Naive thymus-derived CD4-positive, alpha-beta T cell (primary cell): ENCODE data around the gene TRPM5. TPM values are rescaled to one million over a fixed set of nuclear protein-coding genes. Genes with fewer than 3 reads are reported as not detected.

Source experiments
- ATAC-seq: fragments of 150-1000 bp; cut with Tn5 transposase; 2 replicates; pipeline ENCODE4 v1.10.0; 2021; ENCODE audit warnings: mild to moderate bottlenecking, moderate library complexity
- CTCF ChIA-PET: fragments of 350-600 bp; sonication (Branson Sonifier 250); formaldehyde crosslinking; loops from one replicate; lab custom pipeline; 2021; ENCODE audit warnings: antibody characterized with exemption; lab: Charles Lee
- POLR2A ChIA-PET: fragments of 350-600 bp; sonication (Branson Sonifier 250); formaldehyde crosslinking; loops from one replicate; lab custom pipeline; 2021; ENCODE audit warnings: antibody characterized with exemption, inconsistent platforms; lab: Charles Lee
- DNase-seq, 9 donors: peaks; one replicate each; pipeline versions ENCODE4 v3.0.0 to v3.0.0-alpha.2; 2020 to 2022; ENCODE audit warnings: mixed read lengths in 1 of 9
- H3K27ac ChIP-seq: one replicate; pipeline ENCODE4 v1.7.0; 2013; ENCODE audit warnings: mild to moderate bottlenecking, low read depth, low read length, moderate library complexity
- H3K27me3 ChIP-seq, 2 donors: one replicate each; pipeline ENCODE4 v1.7.0; 2013; ENCODE audit warnings: low read length in 2 of 2, mild to moderate bottlenecking in 2 of 2, moderate library complexity in 2 of 2; ENCODE audit not compliant: control insufficient read depth in 2 of 2, insufficient read depth in 2 of 2
- H3K36me3 ChIP-seq, 3 experiments: 1 replicate in 2 of 3; 2 replicates in 1 of 3; pipeline ENCODE4 v1.7.0; 2013; ENCODE audit warnings: low read length in 3 of 3, mild to moderate bottlenecking in 3 of 3, moderate library complexity in 1 of 3; ENCODE audit not compliant: insufficient read depth in 3 of 3, control insufficient read depth in 2 of 3
- H3K4me1 ChIP-seq, 2 donors: one replicate each; pipeline ENCODE4 v1.7.0; 2013; ENCODE audit warnings: low read length in 2 of 2, mild to moderate bottlenecking in 2 of 2, moderate library complexity in 1 of 2; ENCODE audit not compliant: control insufficient read depth in 2 of 2, insufficient read depth in 2 of 2
- H3K4me3 ChIP-seq: 2 replicates; pipeline ENCODE4 v1.7.0; 2013; ENCODE audit warnings: mild to moderate bottlenecking, low read length
- H3K9me3 ChIP-seq, 3 experiments: 1 replicate in 2 of 3; 2 replicates in 1 of 3; pipeline ENCODE4 v1.7.0; 2013; ENCODE audit warnings: low read length in 3 of 3; ENCODE audit not compliant: control insufficient read depth in 2 of 3
- H3K27ac Mint-ChIP-seq, 9 donors: one replicate each; pipeline ENCODE4 v1.8.0; 2020 to 2022; ENCODE audit warnings: mixed read lengths in 9 of 9, mild to moderate bottlenecking in 8 of 9, moderate library complexity in 5 of 9, inconsistent platforms in 2 of 9
- H3K27me3 Mint-ChIP-seq, 5 donors: one replicate each; pipeline ENCODE4 v1.8.0; 2021 to 2022; ENCODE audit warnings: mixed read lengths in 5 of 5, mild to moderate bottlenecking in 1 of 5
- H3K36me3 Mint-ChIP-seq, 5 donors: one replicate each; pipeline ENCODE4 v1.8.0; 2020 to 2022; ENCODE audit warnings: mixed read lengths in 5 of 5, mild to moderate bottlenecking in 3 of 5, inconsistent platforms in 1 of 5
- H3K4me1 Mint-ChIP-seq, 7 donors: one replicate each; pipeline ENCODE4 v1.8.0; 2020 to 2022; ENCODE audit warnings: mixed read lengths in 7 of 7, mild to moderate bottlenecking in 3 of 7, inconsistent platforms in 1 of 7
- H3K4me3 Mint-ChIP-seq, 10 donors: one replicate each; pipeline ENCODE4 v1.8.0; 2020 to 2022; ENCODE audit warnings: mild to moderate bottlenecking in 10 of 10, mixed read lengths in 10 of 10, moderate library complexity in 6 of 10, inconsistent platforms in 2 of 10
- H3K9me3 Mint-ChIP-seq, 11 donors: one replicate each; pipeline ENCODE4 v1.8.0; 2020 to 2022; ENCODE audit warnings: mixed read lengths in 11 of 11, mild to moderate bottlenecking in 4 of 11, inconsistent platforms in 1 of 11, moderate library complexity in 1 of 11
- intact Hi-C, 2 donors: fragments of 100-400 bp; cut with micrococcal nuclease; formaldehyde crosslinking; loops; one replicate each; pipeline ENCODE4 v1.15.1; 2023
- polyA plus RNA-seq, 2 donors: library from polyadenylated mRNA; unstranded; fragments of 300-500 nt; fragmentation: Illumina TruSeq; gene quantifications; one replicate each; pipeline ENCODE4 v1.2.3, GENCODE V29; 2021
- total RNA-seq, 6 experiments: library from RNA in 5 of 6; stranded (reverse) in 5 of 6; gene quantifications; 1 replicate in 5 of 6; 2 replicates in 1 of 6; pipeline ENCODE4 v1.2.3 and lab custom pipeline; 2021 to 2026

Gene TRPM5
- total and polyA plus RNA-seq, 7 experiments from 2014 or later: 0.05 to 1.1 (median 0.63) TPM; not detected in 1

DNA sequence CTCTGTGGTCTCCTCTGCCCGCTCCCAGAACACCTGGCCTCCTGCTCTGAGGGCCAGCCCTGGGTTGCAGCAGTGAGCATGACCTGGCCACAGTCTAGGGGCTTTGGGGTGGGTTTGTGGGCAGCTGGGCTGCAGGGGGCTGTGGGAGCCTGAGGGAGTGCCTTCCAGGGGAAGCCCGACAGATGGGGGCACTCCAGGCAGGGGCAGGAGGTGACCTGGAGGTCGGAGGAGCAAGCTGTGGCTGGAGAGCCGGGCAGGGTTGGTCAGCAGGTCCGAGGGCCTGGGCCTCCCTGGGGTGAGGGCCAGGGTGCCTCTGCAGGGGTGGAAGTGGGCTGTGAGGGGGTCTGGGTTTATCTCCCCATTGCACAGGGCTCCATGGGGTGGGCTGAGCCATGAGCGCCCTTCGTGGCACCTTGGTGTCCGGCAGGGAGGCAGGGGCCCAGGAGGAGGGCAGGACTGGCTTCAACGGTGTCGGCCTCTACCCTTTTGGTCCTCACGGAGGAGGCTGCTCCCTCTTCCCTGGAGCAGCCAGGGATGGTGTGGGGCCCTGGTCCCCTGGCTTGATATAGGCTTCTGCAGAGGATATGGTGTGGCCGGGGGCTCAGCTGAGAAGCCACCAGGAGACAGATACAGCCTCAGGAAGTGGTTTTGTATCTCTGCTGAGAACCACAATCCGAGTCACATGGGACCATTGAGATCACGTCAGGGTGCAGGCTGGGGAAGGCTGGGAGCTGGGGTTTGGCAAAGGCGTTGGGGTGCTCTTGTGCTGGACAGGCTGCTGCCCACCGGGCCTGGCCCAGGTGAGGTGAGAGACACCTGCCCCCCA lies 22.8 kb upstream of the TRPM5 start:
- ChIA-PET CTCF (interaction anchor here (0.7 to 2.1 kb wide), 4 partner anchors 18 to 66 kb away, joined by 3 to 9 read pairs (median 5); no protein-coding TSS in a partner anchor), POLR2A (interaction anchor here (0.5 to 2.0 kb wide), 5 partner anchors 7 to 36 kb away, joined by 3 to 7 read pairs (median 3); no protein-coding TSS in a partner anchor)
- H3K36me3 ChIP-seq: no peaks in the 10 kb centered on the region
- ATAC-seq (peak; percentile 95), DNase-seq (peak in 8 of 9 donors; percentile 53 to 80 (median 74))
- Mint-ChIP-seq H3K4me3 (peak overlapping the region; percentile 75 to 93 (median 84)), H3K36me3 (peaks cover 0 to 10% (median 0%) of the 10 kb centered on the region in 5 donors), H3K27me3 (peaks cover 0 to 12% (median 0%) of the 10 kb centered on the region in 5 donors), H3K27ac (peak overlapping the region; percentile 57 to 96 (median 79)), H3K4me1 (peaks cover 35 to 93% (median 65%) of the 10 kb centered on the region in 7 donors), H3K9me3 (peaks cover 0 to 5% (median 0%) of the 10 kb centered on the region in 11 donors)
- intact Hi-C loops: loop anchor here (1.0 to 5.0 kb wide), 6 partner anchors 20 to 418 kb away; partner anchors contain the start of genes C11orf21 (in 1 of the 2), CDKN1C (in 1 of the 2), TRPM5 (in 1 of the 2) and TSPAN32 (in 1 of the 2)
- H3K4me3 ChIP-seq: peak overlapping the region; percentile 45
- no peaks in the 10 kb centered on the region for H3K27me3 ChIP-seq
- peaks cover 17 to 57% of the 10 kb centered on the region in 2 donors for H3K4me1 ChIP-seq
- no peaks in the 10 kb centered on the region for H3K9me3 ChIP-seq
- H3K27ac ChIP-seq: peak overlapping the region; percentile 52

- Mint-ChIP-seq H3K27me3 (peaks cover 0 to 12% (median 0%) of the 10 kb centered on the region in 5 donors), H3K4me1 (peaks cover 30 to 93% (median 60%) of the 10 kb centered on the region in 7 donors)
- intact Hi-C loops: loop anchor here (2.0 to 5.0 kb wide), 4 partner anchors 19 to 164 kb away; partner anchors contain the start of genes C11orf21 (in 1 of the 2) and TSPAN32 (in 1 of the 2)
Measured at GRCh38 chr11:2466069-2466801, 21.9 kb upstream of the TRPM5 start.

GRCh38 chr11:2465202-2466068 lies 21.1 kb upstream of the TRPM5 start:
- no peak for DNase-seq
- Histone ChIP-seq H3K4me1 (peaks cover 17 to 57% of the 10 kb centered on the region in 2 donors), H3K4me3 (no peak overlapping the region), H3K27me3 (no peaks in the 10 kb centered on the region), H3K27ac (no peak overlapping the region), H3K9me3 (no peaks in the 10 kb centered on the region), H3K36me3 (no peaks in the 10 kb centered on the region)
- intact Hi-C loops: loop anchor here (2.0 to 5.0 kb wide), 4 partner anchors 19 to 163 kb away; partner anchors contain the start of genes C11orf21 (in 1 of the 2) and TSPAN32 (in 1 of the 2)
- Mint-ChIP-seq H3K27me3 (peaks cover 0 to 12% (median 0%) of the 10 kb centered on the region in 5 donors), H3K4me3 (peak overlapping the region in 6 of 10 donors; percentile 19 to 86 (median 41)), H3K27ac (peak overlapping the region in 3 of 9 donors; percentile 42 to 63 (median 62)), H3K4me1 (peaks cover 30 to 96% (median 63%) of the 10 kb centered on the region in 7 donors), H3K9me3 (no peaks in the 10 kb centered on the region), H3K36me3 (peaks cover 0 to 4% (median 0%) of the 10 kb centered on the region in 5 donors)
- ChIA-PET POLR2A (interaction anchor here (0.8 to 2.2 kb wide), 4 partner anchors 11 to 341 kb away, joined by 3 to 8 read pairs (median 5); no protein-coding TSS in a partner anchor), CTCF (interaction anchor here (0.7 to 1.9 kb wide), 3 partner anchors 16 to 45 kb away, joined by 3 to 6 read pairs (median 3); partner anchors contain the start of genes KCNQ1 and TRPM5)
- no peak for ATAC-seq

More at GRCh38 chr11:2466069-2466801, 21.9 kb upstream of the TRPM5 start:
- POLR2A ChIA-PET: interaction anchor here (0.6 to 2.2 kb wide), 3 partner anchors 12 to 35 kb away, joined by 3 to 8 read pairs (median 3); no protein-coding TSS in a partner anchor
- Mint-ChIP-seq H3K27ac (peak overlapping the region in 4 of 9 donors; percentile 29 to 64 (median 60)), H3K4me3 (peak overlapping the region; percentile 42 to 93 (median 84)), H3K36me3 (peaks cover 0 to 4% (median 0%) of the 10 kb centered on the region in 5 donors), H3K9me3 (no peaks in the 10 kb centered on the region)
- H3K36me3 ChIP-seq: no peaks in the 10 kb centered on the region
- H3K27ac ChIP-seq: no peak overlapping the region
- H3K4me3 ChIP-seq: peak overlapping the region; percentile 45
- H3K9me3 ChIP-seq: no peaks in the 10 kb centered on the region
- no peaks in the 10 kb centered on the region for H3K27me3 ChIP-seq
- H3K4me1 ChIP-seq: peaks cover 17 to 57% of the 10 kb centered on the region in 2 donors
- CTCF ChIA-PET: interaction anchor here (0.7 to 1.3 kb wide), 2 partner anchors 15 to 22 kb away, joined by 3 read pairs; partner anchors contain the start of genes KCNQ1 and TRPM5
- ATAC-seq (no peak), DNase-seq (no peak)

- Mint-ChIP-seq H3K27ac (peak overlapping the region in 6 of 9 donors; percentile 42 to 81 (median 67)), H3K36me3 (no peaks in the 10 kb centered on the region), H3K4me1 (peaks cover 30 to 92% (median 58%) of the 10 kb centered on the region in 7 donors), H3K4me3 (peak overlapping the region in 4 of 10 donors; percentile 32 to 51 (median 40)), H3K9me3 (no peaks in the 10 kb centered on the region), H3K27me3 (peaks cover 0 to 10% (median 0%) of the 10 kb centered on the region in 5 donors)
- Histone ChIP-seq H3K27ac (no peak overlapping the region), H3K4me1 (peaks cover 17 to 63% of the 10 kb centered on the region in 2 donors), H3K27me3 (no peaks in the 10 kb centered on the region), H3K36me3 (no peaks in the 10 kb centered on the region), H3K4me3 (no peak overlapping the region), H3K9me3 (no peaks in the 10 kb centered on the region)
- ATAC-seq (no peak), DNase-seq (no peak)
- ChIA-PET CTCF (interaction anchor here (1.3 to 1.9 kb wide), 2 partner anchors 20 to 44 kb away, joined by 3 to 6 read pairs; partner anchors contain the start of genes KCNQ1 and TRPM5), POLR2A (interaction anchor here (0.8 to 2.2 kb wide), 4 partner anchors 10 to 340 kb away, joined by 3 to 8 read pairs (median 5); no protein-coding TSS in a partner anchor)
- intact Hi-C loops: loop anchor here in 1 of 2 donors (5.0 kb wide), 1 partner anchor 162 kb away; the partner anchor contains the start of genes C11orf21 and TSPAN32
Measured at GRCh38 chr11:2464451-2465165, 20.3 kb upstream of the TRPM5 start.

DNA sequence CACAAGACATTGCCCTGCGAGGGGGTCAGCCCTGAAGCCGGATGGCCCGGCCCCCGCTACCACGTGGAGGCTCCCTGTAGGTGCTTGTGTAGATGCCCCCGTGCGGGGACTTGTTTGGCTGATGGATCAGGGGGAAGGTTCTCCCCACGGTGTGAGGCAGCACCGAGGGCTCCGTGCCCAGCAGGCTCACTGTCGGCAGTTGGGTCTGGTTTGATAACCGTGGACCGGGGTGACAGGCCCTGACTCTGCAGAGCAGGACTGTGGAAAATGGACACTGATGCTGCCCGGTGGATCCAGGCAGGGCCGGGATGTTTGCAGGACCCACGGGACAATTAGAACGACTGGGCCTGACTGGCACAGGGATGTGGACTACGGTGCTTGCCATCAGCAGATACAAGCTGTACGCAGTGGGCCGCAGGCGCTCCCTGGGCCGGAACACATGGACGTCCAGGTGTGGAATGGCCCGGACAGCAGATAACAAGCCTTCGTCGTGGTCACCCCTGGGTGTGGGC lies 19.5 kb upstream of the TRPM5 start:
- Mint-ChIP-seq H3K4me3 (peak overlapping the region in 2 of 10 donors; percentile 14 to 46), H3K9me3 (no peaks in the 10 kb centered on the region), H3K27me3 (peaks cover 0 to 3% (median 0%) of the 10 kb centered on the region in 5 donors), H3K27ac (peak overlapping the region in 4 of 9 donors; percentile 25 to 40 (median 29)), H3K4me1 (peaks cover 25 to 93% (median 58%) of the 10 kb centered on the region in 7 donors), H3K36me3 (no peaks in the 10 kb centered on the region)
- no peak for DNase-seq
- no peak for ATAC-seq
- ChIA-PET POLR2A (no interaction called here), CTCF (interaction anchor here (1.0 to 1.9 kb wide), 2 partner anchors 43 to 64 kb away, joined by 3 to 6 read pairs; no protein-coding TSS in a partner anchor)
- Histone ChIP-seq H3K9me3 (no peaks in the 10 kb centered on the region), H3K4me3 (no peak overlapping the region), H3K4me1 (peaks cover 17 to 63% of the 10 kb centered on the region in 2 donors), H3K27me3 (no peaks in the 10 kb centered on the region), H3K36me3 (no peaks in the 10 kb centered on the region), H3K27ac (no peak overlapping the region)
- intact Hi-C loops: no loop called here
